DMS53 treated with DMSO at 0.1 percent for 48 hours (cell line): ENCODE results near the gene MT1E.

ENCODE experiments used
- DNase-seq: peaks from one replicate; lab custom pipeline; 2025; ENCODE audit not compliant: unreplicated experiment; lab: John Stamatoyannopoulos, UW

The MT1E gene

DNA sequence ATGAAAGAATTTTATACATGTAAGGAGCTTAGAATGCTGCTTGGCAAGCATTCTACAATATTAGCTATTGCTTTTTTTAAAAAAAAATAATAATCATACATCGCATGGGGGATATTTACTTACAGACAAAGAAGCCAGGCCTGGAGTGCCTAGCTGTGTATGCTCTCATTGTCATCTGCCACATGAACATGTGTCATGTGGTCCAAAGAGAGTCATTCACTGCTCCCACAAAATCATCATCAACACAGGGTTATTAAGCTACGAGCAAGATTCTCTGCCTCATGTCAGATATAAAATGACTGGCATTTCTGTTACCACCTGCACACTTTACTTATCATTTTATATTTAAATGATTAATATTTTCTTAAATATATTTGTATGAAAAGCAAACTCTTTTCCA lies 1.9 kb upstream of the MT1E start:
- DNase-seq: no peak

- DNase-seq: no peak
Observed at GRCh38 chr16:56625943-56626654, 518 bp downstream of the MT1E start.

GRCh38 chr16:56626685-56627084 lies 1.1 kb downstream of the MT1E start:
- DNase-seq: no peak

DNA sequence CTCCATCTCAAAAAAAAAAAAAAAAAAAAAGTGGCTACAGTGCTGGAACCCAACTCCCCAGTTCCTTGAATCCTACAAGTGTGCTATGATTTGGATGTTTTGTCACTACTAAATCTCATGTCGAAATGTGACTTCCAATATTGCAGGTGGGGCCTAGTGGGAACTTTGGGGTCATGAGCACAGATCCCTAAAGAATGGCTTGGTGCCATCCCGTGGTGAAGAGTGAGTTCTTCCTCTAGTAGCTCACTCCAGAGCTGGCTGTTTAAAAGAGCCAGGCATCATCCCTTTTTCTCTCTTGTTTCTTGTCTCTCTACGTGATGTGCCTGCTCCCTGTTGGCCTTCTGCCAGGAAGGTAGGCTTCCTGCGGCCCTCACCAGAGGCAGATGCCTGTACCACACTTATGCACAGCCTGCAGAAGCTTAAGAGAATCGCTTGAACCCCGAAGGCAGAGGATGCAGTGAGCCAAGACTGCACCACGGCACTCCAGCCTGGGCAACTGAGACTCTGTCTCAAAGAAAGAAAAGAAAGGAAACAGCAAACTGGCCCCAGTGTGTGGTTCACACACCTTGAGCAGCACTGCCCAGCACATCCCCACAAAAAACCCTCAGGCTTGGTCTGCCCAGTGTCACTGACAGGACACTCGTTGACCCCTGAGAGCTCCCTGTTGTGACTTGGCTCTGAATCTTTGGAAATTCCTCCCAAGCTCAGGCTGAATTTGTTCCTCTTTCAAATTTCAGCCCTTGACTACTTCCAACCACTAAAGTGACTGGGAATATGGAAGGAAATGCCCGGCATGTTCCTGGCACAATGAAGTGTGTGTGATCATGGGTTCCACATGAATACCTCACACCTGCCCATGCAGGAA lies 3.1 kb downstream of the MT1E start:
- no peak for DNase-seq

DNA sequence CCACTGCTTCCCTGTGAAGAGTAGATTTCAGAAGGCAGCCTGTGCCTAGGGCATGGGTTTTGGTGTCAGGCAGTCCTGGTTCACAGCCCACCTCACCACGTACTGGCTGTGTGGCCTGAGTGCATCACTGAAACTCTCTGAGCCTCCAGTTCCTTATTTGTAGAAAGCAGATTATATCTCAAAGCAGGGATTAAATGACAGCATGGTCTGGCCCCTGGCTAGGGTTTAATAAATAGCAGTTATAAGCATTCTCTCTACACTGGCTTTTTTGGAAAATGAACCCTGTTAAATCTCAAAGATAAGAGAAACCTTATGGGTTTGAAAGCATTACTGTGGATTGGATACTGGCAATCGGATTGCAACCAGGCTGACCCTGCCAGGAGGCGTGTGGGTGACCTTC lies 4.0 kb downstream of the MT1E start:
- no peak for DNase-seq

GRCh38 chr16:56630134-56630533 lies 4.6 kb downstream of the MT1E start:
- DNase-seq: no peak

DNA sequence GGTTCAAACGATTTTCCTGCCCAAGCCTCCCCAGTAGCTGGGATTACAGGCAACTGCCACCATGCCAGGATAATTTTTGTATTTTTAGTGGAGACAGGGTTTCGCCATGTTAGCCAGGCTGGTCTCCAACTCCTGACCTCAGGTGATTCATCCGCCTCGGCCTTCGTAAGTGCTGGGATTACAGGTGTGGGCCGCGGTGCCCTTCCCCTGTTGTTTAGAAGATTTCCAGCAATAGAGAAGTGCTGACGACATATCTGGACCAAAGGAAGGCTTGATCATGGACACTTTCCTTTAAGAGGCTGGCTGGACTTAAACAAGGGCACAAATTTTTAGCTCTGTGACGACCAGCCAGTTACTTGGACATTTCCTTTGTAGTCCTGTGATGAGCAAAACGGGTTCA lies 5.6 kb downstream of the MT1E start:
- DNase-seq: no peak

- DNase-seq: peak; percentile 12
Observed at GRCh38 chr16:56631832-56632155, 6.2 kb downstream of the MT1E start.

DNA sequence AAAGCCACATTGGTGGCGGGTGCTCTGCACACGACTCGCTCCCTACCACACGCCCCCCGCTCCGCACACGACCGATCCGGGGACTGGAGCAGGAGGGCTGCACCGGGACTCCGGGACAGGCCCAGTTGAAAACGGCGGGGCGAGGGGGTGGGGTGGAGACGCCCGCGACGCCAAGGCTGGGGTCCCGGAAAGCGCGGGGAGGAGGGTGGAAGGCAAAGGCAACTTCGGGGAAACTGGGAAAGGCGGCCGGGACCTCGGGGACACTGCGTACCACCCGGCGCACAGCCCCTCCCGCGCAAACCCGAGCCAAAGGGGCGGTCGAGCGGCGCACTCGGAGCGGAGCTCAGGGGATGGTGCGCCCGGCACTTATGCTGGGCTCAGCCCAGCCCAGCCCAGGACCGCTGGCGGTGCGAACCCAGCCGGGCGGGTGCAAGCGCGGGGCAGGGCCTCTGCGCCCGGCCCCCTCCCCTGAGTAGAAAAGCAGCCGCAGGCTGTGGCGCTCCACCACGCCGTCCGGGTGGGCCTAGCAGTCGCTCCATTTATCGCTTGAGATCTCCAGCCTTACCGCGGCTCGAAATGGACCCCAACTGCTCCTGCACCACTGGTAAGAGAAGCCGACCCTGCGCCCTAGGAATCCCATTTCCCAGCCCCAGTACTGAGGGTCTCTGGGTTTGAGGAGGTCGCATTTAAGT lies 6.7 kb downstream of the MT1E start, which contains the start of gene MT1M:
Gene MT1M (plus strand): TSS at position 504 of the 692 bp plus-strand sequence. CDS start 73 bp downstream, at position 577.
- DNase-seq: peak; percentile 16

DNA sequence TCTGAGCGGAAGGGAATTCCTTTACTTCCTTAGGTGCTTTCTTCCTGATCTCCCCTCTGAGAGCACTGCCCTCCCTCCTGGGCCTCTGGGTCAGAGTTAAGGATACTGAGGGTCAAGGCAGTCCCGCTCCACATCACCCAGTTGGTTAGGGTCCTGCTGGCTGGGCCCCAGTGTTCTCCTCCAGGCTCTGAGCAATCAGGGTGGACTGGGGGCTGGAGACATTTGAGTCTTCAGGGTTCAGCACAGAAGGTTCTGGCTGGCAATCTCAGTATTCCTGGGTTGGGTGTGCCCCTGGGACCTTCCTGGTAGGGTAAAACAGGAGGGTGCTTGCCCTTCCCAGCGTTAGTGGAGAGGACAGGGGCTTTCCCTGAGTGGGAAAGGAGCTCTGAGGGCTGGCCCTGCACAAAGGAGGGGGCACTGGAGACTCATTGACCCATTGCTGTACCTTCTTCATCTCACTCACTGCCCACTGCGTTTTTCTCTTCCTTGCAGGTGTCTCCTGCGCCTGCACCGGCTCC lies 7.3 kb downstream of the MT1E start:
- DNase-seq: no peak

- DNase-seq: no peak
Observed at GRCh38 chr16:56633535-56633934, 8.0 kb downstream of the MT1E start.

- no peak for DNase-seq
Observed at GRCh38 chr16:56634715-56635440, 9.3 kb downstream of the MT1E start.

GRCh38 chr16:56635441-56635967 lies 9.9 kb downstream of the MT1E start:
- DNase-seq: no peak

DNA sequence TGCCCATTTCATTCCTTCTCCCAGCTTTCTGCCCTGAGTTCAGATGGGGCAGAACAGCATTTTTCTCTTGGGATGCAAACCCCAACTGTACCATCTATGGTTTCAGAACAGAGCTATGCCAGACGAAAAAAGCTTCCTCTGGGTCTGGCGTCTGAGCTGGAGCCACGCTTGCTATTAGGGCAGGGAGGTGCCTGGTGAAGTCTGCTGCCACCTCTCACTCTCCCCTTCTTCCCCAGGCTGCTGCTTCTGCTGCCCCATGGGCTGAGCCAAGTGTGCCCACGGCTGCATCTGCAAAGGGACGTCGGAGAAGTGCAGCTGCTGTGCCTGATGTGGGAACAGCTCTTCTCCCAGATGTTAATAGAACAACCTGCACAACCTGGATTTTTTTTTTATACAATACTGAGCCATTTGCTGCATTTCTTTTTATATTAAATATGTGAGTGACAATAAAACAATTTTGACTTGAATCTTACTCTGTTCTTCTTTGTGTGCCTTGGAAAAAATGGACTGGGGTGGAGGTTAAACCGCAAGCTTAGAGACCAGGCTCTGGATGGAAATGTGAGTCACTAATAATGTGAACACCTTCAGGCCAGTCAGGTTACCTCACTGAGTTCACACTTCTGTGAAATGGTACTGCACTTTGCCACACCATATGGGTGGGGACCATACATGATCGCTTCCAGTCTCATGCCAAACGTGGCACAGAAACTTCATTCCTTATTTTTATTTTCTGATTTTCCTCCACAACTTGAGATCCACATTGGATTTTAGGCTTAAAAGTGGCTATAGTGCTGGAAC lies 11.2 kb downstream of the MT1E start:
- DNase-seq: no peak

DNA sequence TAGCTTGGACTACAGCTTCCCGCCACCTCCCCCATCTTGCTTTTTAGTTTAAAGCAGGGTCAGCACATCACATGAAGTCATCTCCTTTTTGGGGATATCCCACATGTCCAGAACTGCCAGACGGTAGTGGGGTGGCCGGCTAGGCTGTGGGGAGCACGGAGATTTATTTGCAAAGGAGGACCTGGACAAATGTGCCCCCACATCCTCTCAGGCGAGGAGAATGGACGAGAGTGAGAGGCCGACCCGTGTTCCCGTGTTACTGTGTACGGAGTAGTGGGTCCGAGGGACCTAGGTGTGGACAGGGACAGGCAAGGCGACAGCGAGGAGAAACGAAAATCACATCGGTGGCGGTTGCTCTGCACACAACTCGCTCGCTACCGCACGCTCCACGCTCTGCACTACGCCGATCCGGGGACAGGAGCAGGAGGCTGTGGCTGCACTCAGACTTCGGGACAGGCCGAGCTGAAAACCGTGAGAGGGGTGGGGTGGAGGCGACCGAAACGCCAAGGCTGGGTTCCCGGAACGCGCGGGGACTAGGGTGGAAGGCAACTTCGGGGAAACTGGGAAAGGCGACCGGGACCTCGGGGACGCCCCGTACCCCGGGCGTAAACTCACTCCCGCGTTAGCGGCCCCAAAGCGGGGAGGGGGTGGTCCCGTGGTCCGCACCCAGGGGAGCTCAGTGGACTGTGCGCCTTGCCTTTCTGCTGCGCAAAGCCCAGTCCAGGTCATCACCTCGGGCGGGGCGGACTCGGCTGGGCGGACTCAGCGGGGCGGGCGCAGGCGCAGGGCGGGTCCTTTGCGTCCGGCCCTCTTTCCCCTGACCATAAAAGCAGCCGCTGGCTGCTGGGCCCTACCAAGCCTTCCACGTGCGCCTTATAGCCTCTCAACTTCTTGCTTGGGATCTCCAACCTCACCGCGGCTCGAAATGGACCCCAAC lies 12.5 kb downstream of the MT1E start, which contains the start of gene MT1A:
Gene MT1A (plus strand): TSS at position 853 of the 937 bp plus-strand sequence. CDS start 73 bp downstream, at position 926.
- DNase-seq: peak; percentile 53

GRCh38 chr16:56639045-56639444 lies 13.5 kb downstream of the MT1E start:
- no peak for DNase-seq

- DNase-seq: no peak
Observed at GRCh38 chr16:56640076-56640475, 14.5 kb downstream of the MT1E start.

DNA sequence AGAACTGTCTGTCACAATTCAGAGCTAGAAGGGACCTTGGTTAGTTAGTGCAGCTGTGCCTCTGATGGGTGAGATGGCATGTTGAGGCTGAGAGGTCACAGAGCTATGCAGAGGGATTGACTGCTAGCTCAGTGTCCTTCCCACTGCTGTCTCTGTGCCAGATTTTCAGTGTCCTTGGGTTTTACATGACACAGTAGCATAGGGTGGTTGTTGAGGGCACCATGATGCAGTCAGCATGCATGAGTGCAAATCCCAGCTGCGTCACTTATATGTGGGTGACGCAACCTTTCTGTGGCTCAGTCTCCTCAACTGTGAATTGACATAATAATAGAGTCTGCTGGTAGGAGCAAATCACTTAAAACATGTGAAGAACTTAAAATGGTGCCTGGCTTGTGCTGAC lies 15.6 kb downstream of the MT1E start:
- no peak for DNase-seq
